Measurements from ENCODE around the gene ANKS3. TPM values are rescaled to one million over a fixed set of nuclear protein-coding genes. Genes with fewer than 3 reads are reported as not detected.

ANKS3 gene
- 1 to 10 TPM; 5.2 to 9.1 (median 7.4) TPM for total RNA-seq
- polyA plus RNA-seq = 10 to 100 TPM; 10.7 to 15.0 (median 14.2) TPM
- long read RNA-seq, donor 1, partial matches to known transcripts = 0 of 6 reads
- long read RNA-seq, donor 1, other reads (novel, unspliced or antisense) = 5 of 6 reads
- long read RNA-seq, donor 2, partial matches to known transcripts = 1 of 29 reads
- long read RNA-seq, donor 2, other reads (novel, unspliced or antisense) = 26 of 29 reads

- H3K4me1 ChIP-seq = peaks cover 9% of the 10 kb centered on the region
- peak; percentile 98 for DNase-seq
- WGBS, 3 donors = 0 to 1% (median 1%) methylated on average over 53 to 70 of the region's 70 CpGs
- intact Hi-C loops (cut with DNase I) = no loop called here
- H3K27ac ChIP-seq = peak within 1 kb of the TSS; percentile 82
- ATAC-seq = peak; percentile 98
- H3K4me3 ChIP-seq = peak within 1 kb of the TSS; percentile 87
- TF ChIP-seq CTCF (IDR thresholded peaks at IDR 0.05) = no peak
- no peaks in the 10 kb centered on the region for H3K9me3 ChIP-seq
- peaks cover 2 to 28% of the 10 kb centered on the region in 2 donors for H3K36me3 ChIP-seq (ENCODE audit: insufficient read depth in 1 of 2, low read depth in 1 of 2)
- no peaks in the 10 kb centered on the region for H3K27me3 ChIP-seq (ENCODE audit: insufficient read depth in 3 of 3, low read length in 2 of 3)
Observed at GRCh38 chr16:4734063-4734729, at the start of gene ANKS3, which contains the start of gene DNAAF8. Gene ANKS3 (minus strand): TSS chr16:4734271. CDS start chr16:4730149, 4,122 bp downstream. Gene DNAAF8 (plus strand): TSS chr16:4734537. CDS start chr16:4736515, 1,978 bp downstream.

GRCh38 chr16:4783251-4783950 lies 49.3 kb upstream of the ANKS3 start:
- 86 to 89% (median 86%) methylated on average over 23 to 25 of the region's 25 CpGs for WGBS, 3 donors
- intact Hi-C loops (cut with DNase I) = no loop called here
- no peak for DNase-seq
- TF ChIP-seq CTCF (IDR thresholded peaks at IDR 0.05) = no peak
- no peaks in the 10 kb centered on the region for H3K27me3 ChIP-seq (ENCODE audit: insufficient read depth in 3 of 3, low read length in 2 of 3)
- H3K36me3 ChIP-seq (ENCODE audit: insufficient read depth in 1 of 2, low read depth in 1 of 2) = no peaks in the 10 kb centered on the region
- no peak overlapping the region for H3K27ac ChIP-seq
- H3K9me3 ChIP-seq = no peaks in the 10 kb centered on the region
- H3K4me1 ChIP-seq = no peaks in the 10 kb centered on the region
- ATAC-seq = no peak
- no peak overlapping the region for H3K4me3 ChIP-seq

GRCh38 chr16:4780235-4780634 lies 46.2 kb upstream of the ANKS3 start:
- Histone ChIP-seq H3K27ac (no peak overlapping the region), H3K4me1 (no peaks in the 10 kb centered on the region), H3K27me3 (ENCODE audit: insufficient read depth in 3 of 3, low read length in 2 of 3) (no peaks in the 10 kb centered on the region), H3K4me3 (no peak overlapping the region), H3K36me3 (ENCODE audit: insufficient read depth in 1 of 2, low read depth in 1 of 2) (no peaks in the 10 kb centered on the region), H3K9me3 (no peaks in the 10 kb centered on the region)
- TF ChIP-seq CTCF (IDR thresholded peaks at IDR 0.05) = no peak
- DNase-seq (no peak), ATAC-seq (no peak)
- intact Hi-C loops (cut with DNase I) = no loop called here
- 74 to 80% (median 77%) methylated on average over 4 of the region's 4 CpGs for WGBS, 3 donors

- ATAC-seq (no peak), DNase-seq (no peak)
- Histone ChIP-seq H3K36me3 (ENCODE audit: insufficient read depth in 1 of 2, low read depth in 1 of 2) (no peaks in the 10 kb centered on the region), H3K27me3 (ENCODE audit: insufficient read depth in 3 of 3, low read length in 2 of 3) (no peaks in the 10 kb centered on the region), H3K27ac (no peak overlapping the region), H3K9me3 (no peaks in the 10 kb centered on the region), H3K4me3 (no peak overlapping the region), H3K4me1 (no peaks in the 10 kb centered on the region)
- TF ChIP-seq CTCF (IDR thresholded peaks at IDR 0.05) = no peak
- intact Hi-C loops (cut with DNase I) = no loop called here
- WGBS, 3 donors = 90 to 95% (median 92%) methylated on average over 5 of the region's 5 CpGs
Observed at GRCh38 chr16:4778050-4778392, 44.0 kb upstream of the ANKS3 start.

All from psoas muscle (tissue), 8 donors.